IMR-90 (cell line): Measurements from ENCODE around the gene AHNAK2. TPM values are rescaled to one million over a fixed set of nuclear protein-coding genes. Genes with fewer than 3 reads are reported as not detected.

Experiments
- ATAC-seq: fragments of 200-7000 bp; cut with Tn5 transposase; 2 replicates; pipeline ENCODE4 v1.9.1; 2020; ENCODE audit warnings: low read depth, mild to moderate bottlenecking, moderate library complexity
- BruUV-seq: library from RNA; stranded (reverse); fragments of 400-500 nt; replicated peaks from 2 replicates; lab custom pipeline; 2021; lab: Mats Ljungman, UMichigan
- CTCF ChIA-PET: fragments of 300-600 bp; formaldehyde crosslinking; extraction: SDS; loops from one replicate; lab custom pipeline; 2021; ENCODE audit warnings: antibody characterized with exemption; lab: Yijun Ruan, JAX
- POLR2A ChIA-PET: fragments of 300-600 bp; sonication (Branson Sonifier 250); formaldehyde crosslinking; loops from one replicate; lab custom pipeline; 2022; ENCODE audit warnings: antibody characterized with exemption; ENCODE audit not compliant: unreplicated experiment; lab: Charles Lee
- DNase-seq: peaks from one replicate; pipeline ENCODE4 v3.0.0; 2013
- H2AFZ ChIP-seq: replicated peaks from 2 replicates; pipeline ENCODE3; 2013; ENCODE audit warnings: low read length, mild to moderate bottlenecking; ENCODE audit not compliant: poor library complexity
- H2AK5ac ChIP-seq: 2 replicates; pipeline ENCODE4 v1.6.1; 2013; ENCODE audit warnings: low read depth, low read length, inconsistent platforms
- H2AK9ac ChIP-seq: replicated peaks from 2 replicates; pipeline ENCODE3; 2013; ENCODE audit warnings: mild to moderate bottlenecking, low read depth, low read length, moderate library complexity; ENCODE audit not compliant: poor library complexity
- H2BK120ac ChIP-seq: 2 replicates; pipeline ENCODE4 v1.6.1; 2013; ENCODE audit warnings: low read depth, low read length, inconsistent platforms
- H2BK15ac ChIP-seq: 3 replicates; pipeline ENCODE4 v1.6.1; 2013; ENCODE audit warnings: low read depth, low read length, inconsistent platforms
- H2BK20ac ChIP-seq: 2 replicates; pipeline ENCODE4 v1.6.1; 2013; ENCODE audit warnings: low read depth, mild to moderate bottlenecking, inconsistent platforms, low read length, moderate library complexity
- H2BK5ac ChIP-seq: 2 replicates; pipeline ENCODE4 v1.6.1; 2013; ENCODE audit warnings: mild to moderate bottlenecking, low read depth, low read length, inconsistent platforms; ENCODE audit not compliant: poor library complexity, severe bottlenecking
- H3K14ac ChIP-seq: replicated peaks from 2 replicates; pipeline ENCODE4 v1.6.1; 2013; ENCODE audit warnings: low read depth, low read length, inconsistent platforms
- H3K18ac ChIP-seq: 2 replicates; pipeline ENCODE4 v1.6.1; 2013; ENCODE audit warnings: low read depth, low read length, control low read depth
- H3K23ac ChIP-seq: 2 replicates; pipeline ENCODE4 v1.6.1; 2013; ENCODE audit warnings: low read depth, low read length, inconsistent platforms
- H3K27ac ChIP-seq: 2 replicates; pipeline ENCODE4 v1.5.1; 2013; ENCODE audit warnings: mild to moderate bottlenecking, control low read depth, low read length; ENCODE audit not compliant: insufficient read depth
- H3K27me3 ChIP-seq: 2 replicates; pipeline ENCODE4 v1.6.1; 2013; ENCODE audit warnings: low read length; ENCODE audit not compliant: control insufficient read depth, insufficient read depth
- H3K36me3 ChIP-seq: 2 replicates; pipeline ENCODE4 v1.6.1; 2013; ENCODE audit warnings: low read length, mixed read lengths; ENCODE audit not compliant: control insufficient read depth, insufficient read depth
- H3K4ac ChIP-seq: 2 replicates; pipeline ENCODE4 v1.6.1; 2013; ENCODE audit warnings: low read depth, low read length, inconsistent platforms
- H3K4me1 ChIP-seq: 2 replicates; pipeline ENCODE4 v1.6.1; 2013; ENCODE audit warnings: low read length, mixed read lengths; ENCODE audit not compliant: control insufficient read depth, insufficient read depth
- H3K4me2 ChIP-seq: 2 replicates; pipeline ENCODE4 v1.6.1; 2013; ENCODE audit warnings: low read depth, mild to moderate bottlenecking, control low read depth, low read length, moderate library complexity
- H3K4me3 ChIP-seq: 2 replicates; pipeline ENCODE4 v1.5.1; 2013; ENCODE audit warnings: low read depth, mild to moderate bottlenecking, control low read depth, low read length, moderate library complexity; ENCODE audit not compliant: insufficient read depth
- H3K56ac ChIP-seq: 2 replicates; pipeline ENCODE4 v1.6.1; 2013; ENCODE audit warnings: low read length, inconsistent platforms; ENCODE audit not compliant: insufficient read depth; ENCODE audit errors: extremely low read depth
- H3K79me1 ChIP-seq, 2 experiments: 2 replicates each; pipeline ENCODE4 v1.6.1; 2013; ENCODE audit warnings: low read length in 2 of 2, inconsistent platforms in 1 of 2, low read depth in 1 of 2
- H3K9ac ChIP-seq: 2 replicates; pipeline ENCODE4 v1.6.1; 2013; ENCODE audit warnings: low read depth, low read length, control low read depth
- H3K9me1 ChIP-seq: 2 replicates; pipeline ENCODE4 v1.6.1; 2013; ENCODE audit warnings: low read length, inconsistent platforms; ENCODE audit not compliant: insufficient read depth
- H3K9me3 ChIP-seq: 2 replicates; pipeline ENCODE4 v1.6.1; 2013; ENCODE audit warnings: low read length; ENCODE audit not compliant: control insufficient read depth, insufficient read depth
- H4K20me1 ChIP-seq: 2 replicates; pipeline ENCODE4 v1.6.1; 2013; ENCODE audit warnings: low read length, inconsistent platforms; ENCODE audit not compliant: insufficient read depth
- H4K5ac ChIP-seq: 2 replicates; pipeline ENCODE4 v1.6.1; 2013; ENCODE audit warnings: mild to moderate bottlenecking, low read depth, low read length, control low read depth
- H4K8ac ChIP-seq, 2 experiments: 2 replicates each; pipeline ENCODE4 v1.6.1; 2013; ENCODE audit warnings: low read depth in 2 of 2, low read length in 2 of 2, control low read depth in 1 of 2, inconsistent platforms in 1 of 2
- H4K91ac ChIP-seq: 2 replicates; pipeline ENCODE4 v1.6.1; 2013; ENCODE audit warnings: low read depth, low read length, inconsistent platforms; ENCODE audit not compliant: insufficient read depth
- CHD1 ChIP-seq: IDR thresholded peaks from 2 replicates; pipeline ENCODE4 v1.6.1; 2012; ENCODE audit warnings: low read depth, low read length, improper control_type of control experiment
- NFE2L2 ChIP-seq: fragments of 150-350 bp; IDR thresholded peaks from 2 replicates; pipeline ENCODE4 v1.6.1; 2016; ENCODE audit warnings: low read depth, mild to moderate bottlenecking, low read length
- WGBS, 2 experiments: methylation state at CpG; one replicate each; pipeline versions ENCODE4 v1.1.5 to v1.1.7; 2013; ENCODE audit warnings: missing lambda C conversion rate in 2 of 2; ENCODE audit not compliant: insufficient read length in 1 of 2; ENCODE audit errors: extremely low coverage in 2 of 2; 5-methylcytosine and 5-hydroxymethylcytosine counted together
- dilution Hi-C: fragments of 300-500 bp; cut with HindIII; formaldehyde crosslinking; loops from one replicate; pipeline ENCODE4 v1.14.3; 2018; ENCODE audit warnings: low sequenced_read_pairs; ENCODE audit not compliant: unreplicated experiment
- in situ Hi-C: fragments of 300-500 bp; cut with MboI; formaldehyde crosslinking; loops from 3 replicates; pipeline ENCODE4 v1.14.3; 2019; ENCODE audit warnings: low sequenced_read_pairs, inconsistent platforms, mixed read lengths
- intact Hi-C: fragments of 100-400 bp; cut with micrococcal nuclease; formaldehyde crosslinking; loops from 2 replicates; pipeline ENCODE4 v1.10.0; 2022
- polyA plus RNA-seq, 3 experiments: library from polyadenylated mRNA; depleted of rRNA; stranded (reverse); fragments of >200 nt; gene quantifications; 2 replicates each; pipeline ENCODE4 v1.2.3, GENCODE V29; 2012; ENCODE audit warnings: low replicate concordance in 1 of 3
- total RNA-seq: library from RNA; depleted of rRNA; stranded (reverse); fragments of >200 nt; gene quantifications from 2 replicates; pipeline ENCODE4 v1.2.3, GENCODE V29; 2012

Gene AHNAK2
- total and polyA plus RNA-seq, 2 of the 4 experiments (the other 2 are of a cell fraction) = 2.6 to 7.9 TPM

DNA sequence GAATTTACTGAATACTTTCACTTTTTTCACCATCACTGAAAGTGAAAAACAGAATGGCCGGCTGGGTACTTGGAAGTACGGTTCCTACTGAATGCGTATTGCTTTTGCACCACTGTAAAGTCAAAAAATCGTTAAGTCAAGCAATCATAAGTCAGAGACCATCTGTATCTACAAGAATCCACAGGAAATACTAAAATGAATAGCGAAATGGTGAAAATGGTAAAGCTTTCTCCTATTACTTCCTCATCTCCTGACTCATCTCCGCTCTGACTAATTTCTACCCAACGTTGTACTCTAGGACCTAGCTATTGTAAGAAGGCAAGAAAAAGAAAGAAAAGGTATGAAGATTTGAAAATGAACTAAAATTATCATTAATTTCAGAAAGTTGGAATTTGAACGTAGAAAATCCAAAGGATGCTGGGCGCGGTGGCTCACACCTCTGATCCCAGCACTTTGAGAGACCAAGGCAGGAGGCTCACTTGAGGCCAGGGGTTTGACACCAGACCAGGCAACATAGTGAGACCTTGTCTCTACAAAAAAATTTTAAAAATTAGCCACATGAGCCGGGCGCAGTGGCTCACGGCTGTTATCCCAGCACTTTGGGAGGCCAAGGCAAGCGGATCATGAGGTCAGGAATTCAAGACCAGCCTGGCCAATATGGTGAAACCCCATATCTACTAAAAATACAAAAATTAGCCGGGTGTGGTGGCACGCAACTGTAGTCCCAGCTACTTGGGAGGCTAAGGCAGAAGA, 48.0 kb upstream of the AHNAK2 start:
- Histone ChIP-seq H3K9me1 (peaks cover 10% of the 10 kb centered on the region), H3K18ac (no peak overlapping the region), H4K20me1 (no peaks in the 10 kb centered on the region), H3K36me3 (no peaks in the 10 kb centered on the region), H3K56ac (no peak overlapping the region), H3K9ac (no peak overlapping the region), H3K4ac (peak overlapping the region; percentile 27; the same call in 1 of the 2 replicates), H2AK9ac (no peak overlapping the region), H4K8ac (peak overlapping the region in 1 of 2 experiments; percentile 42; a peak in 1 of 4 replicates), H4K91ac (no peak overlapping the region), H3K27ac (no peak overlapping the region), H2BK15ac (peak overlapping the region; percentile 81; the same call in 2 of the 3 replicates), H2BK120ac (peak overlapping the region; percentile 45), H3K4me3 (no peak overlapping the region), H2AK5ac (peak overlapping the region; percentile 56; the same call in 1 of the 2 replicates), H3K23ac (no peak overlapping the region), H3K4me2 (no peak overlapping the region), H3K14ac (no peak overlapping the region), H4K5ac (no peak overlapping the region), H3K4me1 (peaks cover 9% of the 10 kb centered on the region; the same call in 1 of the 2 replicates), H3K27me3 (no peaks in the 10 kb centered on the region; the same call in 1 of the 2 replicates), H2AFZ (no peak overlapping the region), H3K79me1 (peaks cover 10 to 16% of the 10 kb centered on the region in 2 experiments; a peak in 3 of 4 replicates), H3K9me3 (no peaks in the 10 kb centered on the region), H2BK20ac (peak overlapping the region; percentile 33; the same call in 1 of the 2 replicates), H2BK5ac (peak overlapping the region; percentile 84)
- intact Hi-C loops (no loop called here), in situ Hi-C loops (no loop called here), dilution Hi-C loops (no loop called here)
- 100% methylated on average over 6 of the region's 16 CpGs; no CpG with 5 or more reads in 1 of the 2 experiments for WGBS, 2 experiments
- ATAC-seq (no peak), DNase-seq (peak; percentile 70)
- BruUV-seq = no TSS peak
- TF ChIP-seq CHD1 = no peak
- no peak for TF ChIP-seq NFE2L2
- POLR2A ChIA-PET = no interaction called here
- CTCF ChIA-PET = no interaction called here
